B cell (primary cell): ENCODE data around the gene EGF. TPM values are rescaled to one million over a fixed set of nuclear protein-coding genes. Genes with fewer than 3 reads are reported as not detected.

ENCODE experiments used
- ATAC-seq: fragments of 200-7000 bp; cut with Tn5 transposase; one replicate; pipeline ENCODE4 v1.10.0; 2021; ENCODE audit warnings: low read depth, mild to moderate bottlenecking, moderate number of reproducible peaks, moderate library complexity
- CTCF ChIA-PET: fragments of 350-600 bp; sonication (Branson Sonifier 250); formaldehyde crosslinking; loops from one replicate; lab custom pipeline; 2021; ENCODE audit warnings: antibody characterized with exemption, inconsistent platforms; lab: Charles Lee
- POLR2A ChIA-PET: fragments of 350-600 bp; sonication (Branson Sonifier 250); formaldehyde crosslinking; loops from one replicate; lab custom pipeline; 2021; ENCODE audit warnings: antibody characterized with exemption; lab: Charles Lee
- DNase-seq: peaks from one replicate; pipeline ENCODE4 v3.0.0; 2013
- H2AFZ ChIP-seq: 2 replicates; pipeline ENCODE4 v1.6.1; 2012; ENCODE audit warnings: mild to moderate bottlenecking, low read depth, low read length; ENCODE audit not compliant: insufficient read depth, poor library complexity, severe bottlenecking
- H3K27ac ChIP-seq, 2 donors: 1 replicate in 1 of 2; 2 replicates in 1 of 2; pipeline ENCODE4 v1.5.1; 2012 to 2013; ENCODE audit warnings: low read length in 2 of 2, mild to moderate bottlenecking in 2 of 2, moderate library complexity in 1 of 2
- H3K27me3 ChIP-seq, 4 experiments: fragments of 200-600 bp in 1 of 4; sonication (generic) in 1 of 4; replicated peaks in 1 of 4; 1 replicate in 2 of 4; 2 replicates in 2 of 4; pipeline versions ENCODE4 v1.6.1 to v1.7.0; 2013 to 2016; ENCODE audit warnings: low read length in 3 of 4, mild to moderate bottlenecking in 2 of 4, mixed read lengths in 1 of 4, moderate library complexity in 1 of 4; ENCODE audit not compliant: insufficient read depth in 4 of 4, control insufficient read depth in 3 of 4; ENCODE audit errors: control extremely low read depth in 1 of 4
- H3K36me3 ChIP-seq, 2 experiments: replicated peaks in 1 of 2; 1 replicate in 1 of 2; 2 replicates in 1 of 2; pipeline versions ENCODE4 v1.6.1 to v1.7.1; 2013; ENCODE audit warnings: low read length in 1 of 2; ENCODE audit not compliant: insufficient read depth in 2 of 2, control insufficient read depth in 1 of 2; ENCODE audit errors: control extremely low read depth in 1 of 2, extremely low read depth in 1 of 2
- H3K4me1 ChIP-seq, 2 donors: fragments of 200-600 bp in 1 of 2; sonication (generic) in 1 of 2; 1 replicate in 1 of 2; 2 replicates in 1 of 2; pipeline versions ENCODE4 v1.5.1 to v1.6.1; 2013 to 2017; ENCODE audit warnings: low read length in 2 of 2; ENCODE audit not compliant: control insufficient read depth in 2 of 2, insufficient read depth in 2 of 2
- H3K4me2 ChIP-seq: replicated peaks from 2 replicates; pipeline ENCODE3; 2012; ENCODE audit warnings: mild to moderate bottlenecking, low read depth, low read length; ENCODE audit not compliant: poor library complexity, severe bottlenecking
- H3K4me3 ChIP-seq, 5 experiments: fragments of 200-600 bp in 1 of 5; sonication (generic) in 1 of 5; 1 replicate in 3 of 5; 2 replicates in 2 of 5; pipeline versions ENCODE4 v1.5.1 to v1.7.0; 2011 to 2016; ENCODE audit warnings: low read length in 4 of 5, mild to moderate bottlenecking in 4 of 5, low read depth in 2 of 5, control low read depth in 1 of 5, moderate library complexity in 1 of 5; ENCODE audit not compliant: insufficient read depth in 1 of 5; ENCODE audit errors: control extremely low read depth in 1 of 5, extremely low read depth in 1 of 5
- H3K79me2 ChIP-seq: fragments of 200-600 bp; sonication (generic); one replicate; pipeline ENCODE4 v1.6.0; 2016; ENCODE audit warnings: low read length; ENCODE audit not compliant: control insufficient read depth, insufficient read depth
- H3K9ac ChIP-seq: fragments of 200-600 bp; sonication (generic); 2 replicates; pipeline ENCODE4 v1.6.1; 2017; ENCODE audit warnings: mild to moderate bottlenecking, low read length, moderate library complexity
- H3K9me3 ChIP-seq, 3 donors: one replicate each; pipeline versions ENCODE4 v1.6.1 to v1.7.1; 2013; ENCODE audit warnings: low read length in 2 of 3; ENCODE audit not compliant: control insufficient read depth in 2 of 3, insufficient read depth in 1 of 3; ENCODE audit errors: control extremely low read depth in 1 of 3
- H4K20me1 ChIP-seq: 2 replicates; pipeline ENCODE4 v1.6.0; 2012; ENCODE audit warnings: mild to moderate bottlenecking, low read length; ENCODE audit not compliant: insufficient read depth, control insufficient read depth, poor library complexity, severe bottlenecking
- H3K27ac Mint-ChIP-seq: one replicate; pipeline ENCODE4 v1.8.0; 2021; ENCODE audit warnings: mixed read lengths
- H3K27me3 Mint-ChIP-seq: one replicate; pipeline ENCODE4 v1.8.0; 2021; ENCODE audit warnings: mixed read lengths
- H3K4me1 Mint-ChIP-seq: one replicate; pipeline ENCODE4 v1.8.0; 2021; ENCODE audit warnings: mixed read lengths
- H3K4me3 Mint-ChIP-seq: one replicate; pipeline ENCODE4 v1.8.0; 2021; ENCODE audit warnings: mixed read lengths
- H3K9me3 Mint-ChIP-seq: one replicate; pipeline ENCODE4 v1.8.0; 2022; ENCODE audit warnings: mixed read lengths; ENCODE audit not compliant: insufficient read depth
- CTCF ChIP-seq: fragments of 200-600 bp; IDR thresholded peaks from one replicate; pipeline ENCODE4 v1.8.0; 2022; ENCODE audit warnings: antibody characterized with exemption, mild to moderate bottlenecking
- EZH2 ChIP-seq: IDR thresholded peaks from 2 replicates; pipeline ENCODE4 v1.6.1; 2012; ENCODE audit warnings: borderline replicate concordance, low read depth, mild to moderate bottlenecking, moderate library complexity, low read length; ENCODE audit not compliant: insufficient read depth, poor library complexity, severe bottlenecking
- WGBS: methylation state at CpG from one replicate; pipeline ENCODE4 v1.1.5; 2013; ENCODE audit warnings: missing lambda C conversion rate; ENCODE audit not compliant: insufficient coverage; 5-methylcytosine and 5-hydroxymethylcytosine counted together
- intact Hi-C: fragments of 100-400 bp; cut with micrococcal nuclease; formaldehyde crosslinking; loops from one replicate; pipeline ENCODE4 v1.10.0; 2022
- polyA plus RNA-seq: library from polyadenylated mRNA; depleted of rRNA; stranded (reverse); fragments of >200 nt; gene quantifications from 2 replicates; pipeline ENCODE4 v1.2.3, GENCODE V29; 2012
- total RNA-seq, 2 donors: library from RNA; stranded (reverse); fragments of 120-200 nt in 1 of 2; gene quantifications; 1 replicate in 1 of 2; 2 replicates in 1 of 2; pipeline versions ENCODE4 v1.2.3 to v1.2.4, GENCODE V29; 2013 to 2022

The EGF gene
- total and polyA plus RNA-seq, 2 donors (not counting 1 experiment from before 2014, with no cell fraction given): not detected

GRCh38 chr4:109990261-109991257, 77.9 kb downstream of the EGF start:
- Histone ChIP-seq H2AFZ (no peak overlapping the region), H3K9me3 (peaks cover 4 to 19% (median 17%) of the 10 kb centered on the region in 3 donors), H3K36me3 (no peaks in the 10 kb centered on the region), H3K27me3 (no peaks in the 10 kb centered on the region), H3K4me1 (peaks cover 3 to 16% of the 10 kb centered on the region in 2 donors), H3K27ac (peak overlapping the region; percentile 4 to 62), H3K9ac (no peak overlapping the region), H3K79me2 (no peaks in the 10 kb centered on the region), H3K4me3 (no peak overlapping the region), H3K4me2 (peak overlapping the region; percentile 29), H4K20me1 (no peaks in the 10 kb centered on the region)
- TF ChIP-seq EZH2 (no peak), CTCF (no peak)
- POLR2A ChIA-PET: no interaction called here
- CTCF ChIA-PET: interaction anchor here (1.0 kb wide), 1 partner anchor 8 kb away, joined by 3 read pairs; no protein-coding TSS in a partner anchor
- peaks cover 13% of the 10 kb centered on the region for H3K9me3 Mint-ChIP-seq
- ATAC-seq: peak; percentile 73
- peaks cover 24% of the 10 kb centered on the region for H3K4me1 Mint-ChIP-seq
- no peak overlapping the region for H3K4me3 Mint-ChIP-seq
- no peaks in the 10 kb centered on the region for H3K27me3 Mint-ChIP-seq
- WGBS: 0% methylated on average over 1 of the region's 5 CpGs
- DNase-seq: peak; percentile 67
- intact Hi-C loops: no loop called here
- H3K27ac Mint-ChIP-seq: peak overlapping the region; percentile 82

- no peak for ATAC-seq
- intact Hi-C loops: no loop called here
- TF ChIP-seq CTCF (no peak), EZH2 (no peak)
- WGBS: no CpG with 5 or more reads among the region's 4 CpGs
- Mint-ChIP-seq H3K4me1 (peaks cover 24% of the 10 kb centered on the region), H3K27ac (no peak overlapping the region), H3K27me3 (no peaks in the 10 kb centered on the region), H3K4me3 (no peak overlapping the region), H3K9me3 (peaks cover 13% of the 10 kb centered on the region)
- no peaks in the 10 kb centered on the region for H3K27me3 ChIP-seq
- no peaks in the 10 kb centered on the region for H3K36me3 ChIP-seq
- H3K9me3 ChIP-seq: peaks cover 4 to 19% (median 17%) of the 10 kb centered on the region in 3 donors
- DNase-seq: no peak
- H4K20me1 ChIP-seq: no peaks in the 10 kb centered on the region
- H2AFZ ChIP-seq: no peak overlapping the region
- no peak overlapping the region for H3K4me2 ChIP-seq
- ChIA-PET POLR2A (no interaction called here), CTCF (interaction anchor here (8.6 kb wide), 1 partner anchor 521 kb away, joined by 270 read pairs; no protein-coding TSS in a partner anchor)
- H3K4me1 ChIP-seq: peaks cover 3 to 16% of the 10 kb centered on the region in 2 donors
- H3K27ac ChIP-seq: no peak overlapping the region
- no peak overlapping the region for H3K9ac ChIP-seq
- H3K4me3 ChIP-seq: no peak overlapping the region
- H3K79me2 ChIP-seq: no peaks in the 10 kb centered on the region
Measured at GRCh38 chr4:109993116-109993515, 80.4 kb downstream of the EGF start.
